22Rv1 (cell line): ENCODE data around the gene FAM241B.

Experiments
- CTCF ChIP-seq: fragments of 450-650 bp; IDR thresholded peaks from 2 replicates; pipeline ENCODE4 v1.5.1; 2017; ENCODE audit warnings: mild to moderate bottlenecking
- ZFX ChIP-seq: fragments of 450-650 bp; IDR thresholded peaks from 2 replicates; pipeline ENCODE4 v1.6.1; 2017; ENCODE audit warnings: antibody characterized with exemption, borderline replicate concordance

- no peak for TF ChIP-seq CTCF
- no peak for TF ChIP-seq ZFX
Observed at GRCh38 chr10:69588358-69588757, 41.7 kb upstream of the FAM241B start.
